Common myeloid progenitor, CD34-positive (primary cell): ENCODE data around the gene APOB.

Source experiments
- CTCF ChIA-PET: fragments of 350-600 bp; sonication (Branson Sonifier 250); formaldehyde crosslinking; loops from one replicate; lab custom pipeline; 2021; ENCODE audit warnings: antibody characterized with exemption; lab: Charles Lee
- POLR2A ChIA-PET: fragments of 350-600 bp; sonication (Branson Sonifier 250); formaldehyde crosslinking; loops from one replicate; lab custom pipeline; 2021; ENCODE audit warnings: antibody characterized with exemption; lab: Charles Lee
- DNase-seq, 3 donors: peaks; one replicate each; pipeline versions ENCODE4 v3.0.0 to v3.0.0-alpha.2; 2013
- H3K27ac ChIP-seq, 2 experiments: 1 replicate in 1 of 2; 2 replicates in 1 of 2; pipeline ENCODE4 v1.7.0; 2013; ENCODE audit warnings: inconsistent platforms in 2 of 2, low read length in 2 of 2, mild to moderate bottlenecking in 2 of 2, low read depth in 1 of 2, moderate library complexity in 1 of 2; ENCODE audit not compliant: severe bottlenecking in 2 of 2, insufficient read depth in 1 of 2, poor library complexity in 1 of 2
- H3K27me3 ChIP-seq, 5 experiments: replicated peaks in 2 of 5; 1 replicate in 3 of 5; 2 replicates in 2 of 5; pipeline versions ENCODE4 v1.6.1 to v1.7.0; 2013; ENCODE audit warnings: low read length in 4 of 5, mild to moderate bottlenecking in 2 of 5, moderate library complexity in 2 of 5, inconsistent platforms in 1 of 5; ENCODE audit not compliant: insufficient read depth in 5 of 5, control insufficient read depth in 4 of 5
- H3K36me3 ChIP-seq, 4 experiments: 1 replicate in 2 of 4; 2 replicates in 2 of 4; pipeline versions ENCODE4 v1.6.1 to v1.7.0; 2013; ENCODE audit warnings: low read length in 3 of 4, control low read depth in 1 of 4, mild to moderate bottlenecking in 1 of 4; ENCODE audit not compliant: control insufficient read depth in 4 of 4, insufficient read depth in 4 of 4
- H3K4me1 ChIP-seq, 4 experiments: 1 replicate in 3 of 4; 2 replicates in 1 of 4; pipeline versions ENCODE4 v1.6.1 to v1.7.1; 2013; ENCODE audit warnings: low read length in 3 of 4, mild to moderate bottlenecking in 3 of 4, control low read depth in 1 of 4, inconsistent platforms in 1 of 4, moderate library complexity in 1 of 4; ENCODE audit not compliant: control insufficient read depth in 4 of 4, insufficient read depth in 4 of 4; ENCODE audit errors: control extremely low read depth in 1 of 4
- H3K4me3 ChIP-seq, 7 experiments: 1 replicate in 4 of 7; 2 replicates in 3 of 7; pipeline versions ENCODE4 v1.5.1 to v1.7.0; 2013; ENCODE audit warnings: mild to moderate bottlenecking in 7 of 7, low read length in 6 of 7, moderate library complexity in 6 of 7, inconsistent platforms in 2 of 7, low read depth in 2 of 7, control low read depth in 1 of 7; ENCODE audit not compliant: insufficient read depth in 4 of 7, control insufficient read depth in 1 of 7; ENCODE audit errors: extremely low read depth in 1 of 7
- H3K9me3 ChIP-seq, 5 experiments: 1 replicate in 4 of 5; 2 replicates in 1 of 5; pipeline versions ENCODE4 v1.6.1 to v1.7.1; 2013; ENCODE audit warnings: low read length in 4 of 5, mild to moderate bottlenecking in 2 of 5, inconsistent platforms in 1 of 5, low read depth in 1 of 5, moderate library complexity in 1 of 5; ENCODE audit not compliant: control insufficient read depth in 4 of 5, insufficient read depth in 2 of 5; ENCODE audit errors: control extremely low read depth in 1 of 5
- WGBS: methylation state at CpG from one replicate; pipeline ENCODE4 v1.1.5; 2013; ENCODE audit not compliant: insufficient coverage; 5-methylcytosine and 5-hydroxymethylcytosine counted together

APOB gene

DNA sequence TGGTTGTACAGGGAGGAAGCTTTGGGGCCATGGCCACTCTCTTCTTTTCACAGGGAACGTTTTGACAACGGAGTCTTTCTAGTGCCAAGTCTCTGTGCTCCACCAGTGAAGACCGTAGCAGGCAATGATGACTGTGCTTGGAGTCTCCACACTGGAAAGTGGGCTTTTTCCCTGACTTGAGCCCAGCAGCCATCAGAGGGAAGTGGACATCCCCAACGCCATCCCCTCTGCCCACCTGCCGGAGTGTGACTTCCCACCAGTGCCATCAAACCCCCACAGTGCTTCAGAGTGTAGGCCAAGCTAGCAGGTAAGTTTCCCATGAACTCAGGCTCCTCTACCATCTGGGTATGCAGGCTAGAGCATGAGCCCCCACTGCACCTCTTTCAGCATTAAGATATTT, 78.7 kb downstream of the APOB start:
- Histone ChIP-seq H3K27ac (no peak overlapping the region), H3K4me1 (no peaks in the 10 kb centered on the region), H3K9me3 (no peaks in the 10 kb centered on the region), H3K4me3 (no peak overlapping the region), H3K36me3 (no peaks in the 10 kb centered on the region), H3K27me3 (peaks cover 0 to 4% (median 2%) of the 10 kb centered on the region in 5 experiments)
- ChIA-PET CTCF (interaction anchor here (3.2 to 3.3 kb wide), 2 partner anchors 183 to 304 kb away, joined by 13 to 16 read pairs; no protein-coding TSS in a partner anchor), POLR2A (no interaction called here)
- DNase-seq = no peak
- 82% methylated on average over 5 of the region's 5 CpGs for WGBS

DNA sequence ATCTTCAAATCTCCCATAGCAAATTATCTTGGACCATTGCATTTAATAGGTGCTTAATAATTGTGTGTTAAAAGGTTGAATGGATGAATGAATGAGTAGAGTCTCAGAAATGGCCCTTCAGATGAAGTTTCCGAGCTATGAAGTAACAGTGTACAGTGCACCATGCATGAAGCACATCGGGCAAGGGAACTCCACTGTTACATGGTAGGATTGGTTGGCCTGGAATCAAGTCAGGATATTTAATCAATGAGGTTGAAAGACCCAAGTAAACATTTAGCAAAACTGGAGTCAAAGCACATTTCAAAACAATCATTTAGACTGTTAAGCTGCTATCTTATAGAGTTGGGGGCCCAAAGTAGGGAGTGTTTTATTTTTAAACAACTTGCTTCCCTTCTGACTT, 80.0 kb downstream of the APOB start:
- POLR2A ChIA-PET = no interaction called here
- CTCF ChIA-PET = interaction anchor here (0.6 to 9.7 kb wide), 21 partner anchors 10 to 1595 kb away, joined by 3 to 115 read pairs (median 4); no protein-coding TSS in a partner anchor
- H3K9me3 ChIP-seq = no peaks in the 10 kb centered on the region
- no peaks in the 10 kb centered on the region for H3K36me3 ChIP-seq
- peaks cover 0 to 5% (median 4%) of the 10 kb centered on the region in 5 experiments for H3K27me3 ChIP-seq
- WGBS = 100% methylated on average over 1 of the region's 2 CpGs
- no peaks in the 10 kb centered on the region for H3K4me1 ChIP-seq
- DNase-seq = no peak
- no peak overlapping the region for H3K27ac ChIP-seq
- H3K4me3 ChIP-seq = no peak overlapping the region

DNA sequence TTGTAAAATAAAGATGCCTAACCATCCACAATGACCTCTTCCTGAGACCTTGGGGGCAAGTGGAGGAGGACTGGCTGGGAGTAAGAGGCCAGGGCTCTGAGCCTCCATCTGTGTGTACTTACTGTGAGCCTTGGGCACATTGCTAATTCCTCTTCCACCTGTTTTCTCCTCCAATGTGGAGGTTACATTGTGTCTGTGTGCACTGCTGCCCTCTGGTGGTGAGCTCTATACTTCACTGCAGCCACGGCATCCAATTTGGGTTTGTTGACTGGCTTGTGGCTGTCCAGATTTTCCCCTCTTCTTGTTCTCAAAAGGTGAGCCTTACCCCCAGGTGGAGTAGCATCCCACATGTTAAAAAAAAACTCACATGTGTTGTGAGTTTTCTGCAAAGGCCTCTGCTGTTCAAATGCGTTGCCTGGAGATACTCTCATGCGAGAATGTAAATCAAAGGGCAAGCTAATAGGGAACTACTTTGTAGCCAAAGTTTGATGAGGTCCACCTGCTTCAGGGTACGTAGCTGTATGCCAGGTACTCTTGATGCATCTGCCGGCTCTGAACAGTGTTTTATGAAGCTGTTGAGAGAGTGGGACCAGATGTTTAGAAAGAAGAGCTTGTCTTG, 80.8 kb downstream of the APOB start:
- Histone ChIP-seq H3K4me3 (no peak overlapping the region), H3K4me1 (no peaks in the 10 kb centered on the region), H3K36me3 (no peaks in the 10 kb centered on the region), H3K27ac (no peak overlapping the region), H3K9me3 (no peaks in the 10 kb centered on the region), H3K27me3 (peaks cover 0 to 5% (median 4%) of the 10 kb centered on the region in 5 experiments)
- POLR2A ChIA-PET = no interaction called here
- CTCF ChIA-PET = interaction anchor here (0.6 to 9.7 kb wide), 24 partner anchors 11 to 1594 kb away, joined by 3 to 115 read pairs (median 4); no protein-coding TSS in a partner anchor
- peak; percentile 51 to 81 (median 68) for DNase-seq
- 0% methylated on average over 2 of the region's 5 CpGs for WGBS

GRCh38 chr2:20961858-20962257, 82.0 kb downstream of the APOB start:
- H3K9me3 ChIP-seq = no peaks in the 10 kb centered on the region
- no peak overlapping the region for H3K4me3 ChIP-seq
- peaks cover 0 to 5% (median 3%) of the 10 kb centered on the region in 5 experiments for H3K27me3 ChIP-seq
- WGBS = 78% methylated on average over 6 of the region's 7 CpGs
- ChIA-PET POLR2A (no interaction called here), CTCF (interaction anchor here (0.6 to 9.7 kb wide), 17 partner anchors 9 to 369 kb away, joined by 3 to 115 read pairs (median 3); no protein-coding TSS in a partner anchor)
- H3K4me1 ChIP-seq = no peaks in the 10 kb centered on the region
- DNase-seq = no peak
- H3K36me3 ChIP-seq = no peaks in the 10 kb centered on the region
- no peak overlapping the region for H3K27ac ChIP-seq

GRCh38 chr2:20960003-20960402, 83.9 kb downstream of the APOB start:
- Histone ChIP-seq H3K9me3 (no peaks in the 10 kb centered on the region), H3K27ac (no peak overlapping the region), H3K27me3 (peaks cover 0 to 5% (median 3%) of the 10 kb centered on the region in 5 experiments), H3K4me1 (no peaks in the 10 kb centered on the region), H3K4me3 (no peak overlapping the region), H3K36me3 (no peaks in the 10 kb centered on the region)
- POLR2A ChIA-PET = interaction anchor here (0.5 kb wide), 1 partner anchor 30 kb away, joined by 3 read pairs; no protein-coding TSS in a partner anchor
- no peak for DNase-seq
- CTCF ChIA-PET = interaction anchor here (5.7 to 9.7 kb wide), 2 partner anchors 277 to 297 kb away, joined by 33 to 115 read pairs; no protein-coding TSS in a partner anchor
- 73% methylated on average over 4 of the region's 4 CpGs for WGBS

DNA sequence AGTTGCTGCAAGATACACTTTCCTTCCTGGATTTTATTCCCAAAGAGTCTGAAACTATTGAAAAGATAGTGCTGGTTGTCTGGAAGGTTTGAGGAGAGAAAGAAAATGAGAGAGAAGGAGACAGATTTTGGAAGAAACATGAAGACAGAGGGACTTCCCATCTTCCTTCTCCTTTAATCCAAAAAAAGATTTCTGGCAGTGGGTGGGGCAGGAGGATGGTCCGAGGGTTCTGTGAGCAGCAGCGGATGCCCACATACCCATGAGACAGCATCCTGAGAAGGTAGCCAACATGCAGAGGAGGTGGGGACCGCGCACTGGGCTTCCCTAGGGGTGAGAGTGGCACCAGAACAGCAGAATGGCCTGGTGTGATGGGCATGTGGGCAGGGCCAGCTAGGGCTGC, 84.6 kb downstream of the APOB start:
- H3K36me3 ChIP-seq = no peaks in the 10 kb centered on the region
- no peak for DNase-seq
- peaks cover 0 to 5% (median 3%) of the 10 kb centered on the region in 5 experiments for H3K27me3 ChIP-seq
- H3K4me3 ChIP-seq = no peak overlapping the region
- H3K4me1 ChIP-seq = no peaks in the 10 kb centered on the region
- no peaks in the 10 kb centered on the region for H3K9me3 ChIP-seq
- ChIA-PET CTCF (interaction anchor here (5.7 to 9.7 kb wide), 2 partner anchors 277 to 296 kb away, joined by 33 to 115 read pairs; no protein-coding TSS in a partner anchor), POLR2A (no interaction called here)
- H3K27ac ChIP-seq = no peak overlapping the region
- WGBS = 94% methylated on average over 3 of the region's 4 CpGs
